Measurements from ENCODE around the gene CYB5RL. TPM values are rescaled to one million over a fixed set of nuclear protein-coding genes. Genes with fewer than 3 reads are reported as not detected.

Gene CYB5RL
- total RNA-seq, 2 donors from 2014 or later = 2.0 to 3.5 TPM

DNA sequence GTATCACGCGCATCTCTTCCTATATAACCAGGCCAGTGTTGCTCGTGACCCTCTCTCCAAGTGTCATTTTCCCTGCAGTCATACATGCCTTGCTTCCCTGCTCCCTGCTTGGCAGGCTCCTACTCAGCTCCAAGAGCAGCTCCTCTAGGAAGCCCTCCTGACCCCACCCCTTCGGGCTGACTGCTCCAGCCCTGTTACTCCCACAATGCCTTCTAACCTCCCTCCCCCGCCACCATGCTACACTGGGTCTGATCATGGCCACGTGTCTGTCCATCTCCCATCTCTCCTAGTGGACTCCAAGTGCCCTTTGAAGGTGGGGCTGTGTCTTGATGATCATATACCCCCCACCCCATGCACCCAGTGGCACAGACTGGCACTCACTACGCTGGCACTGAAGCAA is 44.8 kb upstream of the CYB5RL start:
- Histone ChIP-seq H3K27ac (no peak overlapping the region), H3K27me3 (no peaks in the 10 kb centered on the region), H3K4me1 (peaks cover 0 to 4% of the 10 kb centered on the region in 2 donors), H3K9me3 (no peaks in the 10 kb centered on the region), H3K36me3 (peaks cover 13% of the 10 kb centered on the region), H3K4me3 (no peak overlapping the region)
- TF ChIP-seq, protein P1, sequence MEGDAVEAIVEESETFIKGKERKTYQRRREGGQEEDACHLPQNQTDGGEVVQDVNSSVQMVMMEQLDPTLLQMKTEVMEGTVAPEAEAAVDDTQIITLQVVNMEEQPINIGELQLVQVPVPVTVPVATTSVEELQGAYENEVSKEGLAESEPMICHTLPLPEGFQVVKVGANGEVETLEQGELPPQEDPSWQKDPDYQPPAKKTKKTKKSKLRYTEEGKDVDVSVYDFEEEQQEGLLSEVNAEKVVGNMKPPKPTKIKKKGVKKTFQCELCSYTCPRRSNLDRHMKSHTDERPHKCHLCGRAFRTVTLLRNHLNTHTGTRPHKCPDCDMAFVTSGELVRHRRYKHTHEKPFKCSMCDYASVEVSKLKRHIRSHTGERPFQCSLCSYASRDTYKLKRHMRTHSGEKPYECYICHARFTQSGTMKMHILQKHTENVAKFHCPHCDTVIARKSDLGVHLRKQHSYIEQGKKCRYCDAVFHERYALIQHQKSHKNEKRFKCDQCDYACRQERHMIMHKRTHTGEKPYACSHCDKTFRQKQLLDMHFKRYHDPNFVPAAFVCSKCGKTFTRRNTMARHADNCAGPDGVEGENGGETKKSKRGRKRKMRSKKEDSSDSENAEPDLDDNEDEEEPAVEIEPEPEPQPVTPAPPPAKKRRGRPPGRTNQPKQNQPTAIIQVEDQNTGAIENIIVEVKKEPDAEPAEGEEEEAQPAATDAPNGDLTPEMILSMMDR (IDR thresholded peaks at IDR 0.05) = no peak
- no peak for DNase-seq (ENCODE audit: low spot score)

DNA sequence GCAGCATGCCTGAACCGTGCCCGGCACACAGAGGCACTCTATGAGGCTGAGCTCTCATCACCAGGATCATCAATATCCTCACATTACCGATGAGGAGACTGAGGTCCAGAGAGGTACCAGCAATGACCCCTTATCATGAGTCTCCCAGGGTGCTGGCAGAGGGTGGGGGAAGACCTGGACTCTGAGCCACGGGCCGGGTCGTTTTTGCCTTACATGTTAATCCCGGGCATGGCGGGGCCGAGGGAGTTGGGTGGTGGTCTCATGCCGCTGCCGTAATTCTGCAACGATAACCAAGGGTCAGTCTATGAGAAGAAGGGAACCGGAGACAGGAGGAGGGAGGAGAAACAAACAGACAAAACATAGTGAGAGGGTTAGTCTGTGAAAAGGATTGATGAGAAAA is 43.2 kb upstream of the CYB5RL start:
- TF ChIP-seq, protein P1 (IDR thresholded peaks at IDR 0.05) = no peak
- no peak for DNase-seq (ENCODE audit: low spot score)
- no peaks in the 10 kb centered on the region for H3K27me3 ChIP-seq
- H3K36me3 ChIP-seq = peaks cover 20% of the 10 kb centered on the region
- no peaks in the 10 kb centered on the region for H3K9me3 ChIP-seq
- H3K4me1 ChIP-seq = peaks cover 0 to 4% of the 10 kb centered on the region in 2 donors
- H3K27ac ChIP-seq = no peak overlapping the region
- no peak overlapping the region for H3K4me3 ChIP-seq

DNA sequence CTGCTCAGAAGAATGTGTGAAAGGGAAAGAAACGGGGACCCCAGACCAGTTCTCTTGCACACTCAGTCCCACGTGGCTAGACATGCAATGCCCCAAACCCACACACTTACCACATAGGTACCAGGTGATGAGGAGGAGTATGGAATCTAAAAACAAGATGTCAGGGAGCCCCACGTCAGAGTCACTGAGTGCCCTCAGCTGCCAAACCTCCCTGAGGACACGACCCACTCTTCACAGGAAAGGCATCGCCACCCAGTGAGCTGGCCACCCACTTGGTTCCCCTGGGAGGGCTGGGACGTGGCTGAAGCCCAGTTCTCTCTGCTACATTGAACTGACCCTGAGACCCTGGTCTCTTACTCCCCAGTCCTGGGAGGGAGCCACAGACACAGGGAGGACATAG is 41.5 kb upstream of the CYB5RL start:
- peaks cover 36% of the 10 kb centered on the region for H3K36me3 ChIP-seq
- H3K27ac ChIP-seq = no peak overlapping the region
- peaks cover 0 to 4% of the 10 kb centered on the region in 2 donors for H3K4me1 ChIP-seq
- no peak for DNase-seq (ENCODE audit: low spot score)
- H3K4me3 ChIP-seq = no peak overlapping the region
- H3K27me3 ChIP-seq = no peaks in the 10 kb centered on the region
- TF ChIP-seq, protein P1 (IDR thresholded peaks at IDR 0.05) = no peak
- H3K9me3 ChIP-seq = no peaks in the 10 kb centered on the region

DNA sequence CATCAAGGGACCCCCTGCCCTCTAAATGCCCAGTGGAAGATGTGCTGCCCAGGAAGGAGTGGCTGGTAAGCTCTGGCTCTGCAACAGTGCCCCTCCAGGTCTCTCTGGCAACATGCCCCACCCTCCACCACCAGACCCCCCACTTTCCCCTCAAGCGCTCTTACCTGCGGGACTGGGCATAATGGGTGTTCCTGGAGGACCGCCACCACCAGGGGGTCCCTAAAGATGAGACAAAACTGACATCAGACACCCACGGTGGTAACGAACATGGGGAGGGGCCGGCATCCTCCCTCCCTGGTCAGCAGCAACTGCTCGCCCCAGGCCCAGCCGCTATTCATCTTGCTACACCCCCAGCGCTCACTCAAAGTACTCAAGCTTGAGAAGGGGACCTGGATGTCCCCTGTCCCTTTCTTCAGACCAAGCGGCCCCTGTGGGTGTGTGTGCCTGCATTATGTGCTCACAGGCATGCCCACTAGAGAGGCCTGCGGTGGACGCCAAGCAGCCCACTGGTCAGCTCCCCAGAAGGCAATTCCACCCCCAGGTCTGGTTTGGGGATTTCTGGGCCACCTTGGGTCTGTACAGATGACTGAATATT is 41.0 kb upstream of the CYB5RL start:
- H3K9me3 ChIP-seq = no peaks in the 10 kb centered on the region
- no peak overlapping the region for H3K27ac ChIP-seq
- H3K4me1 ChIP-seq = peaks cover 0 to 1% of the 10 kb centered on the region in 2 donors
- H3K4me3 ChIP-seq = no peak overlapping the region
- DNase-seq (ENCODE audit: low spot score) = no peak
- H3K27me3 ChIP-seq = no peaks in the 10 kb centered on the region
- peaks cover 39% of the 10 kb centered on the region for H3K36me3 ChIP-seq
- TF ChIP-seq, protein P1 (IDR thresholded peaks at IDR 0.05) = no peak

DNA sequence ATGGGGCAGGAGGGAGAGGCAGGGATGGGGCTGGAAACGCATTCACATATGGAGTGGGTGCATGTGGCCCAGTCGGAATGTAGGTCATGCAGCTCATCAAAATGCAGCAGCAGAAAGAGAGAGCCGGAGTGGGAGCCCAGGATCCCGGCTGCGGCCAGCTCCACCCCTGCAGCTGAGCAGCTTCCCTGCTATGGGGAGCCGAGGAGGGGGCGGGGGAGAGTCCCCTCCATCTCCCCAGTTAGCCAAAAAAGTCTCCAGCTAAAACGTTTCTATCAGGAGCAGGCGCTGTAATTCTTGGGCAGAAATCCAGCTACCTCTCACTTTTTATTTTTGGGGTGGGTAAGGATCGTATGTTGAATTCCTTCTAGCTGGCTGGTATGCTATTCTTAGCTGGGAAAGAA is 39.8 kb upstream of the CYB5RL start:
- TF ChIP-seq, protein P1 (IDR thresholded peaks at IDR 0.05) = no peak
- Histone ChIP-seq H3K36me3 (peaks cover 39% of the 10 kb centered on the region), H3K4me3 (no peak overlapping the region), H3K27ac (no peak overlapping the region), H3K4me1 (no peaks in the 10 kb centered on the region), H3K9me3 (no peaks in the 10 kb centered on the region), H3K27me3 (no peaks in the 10 kb centered on the region)
- no peak for DNase-seq (ENCODE audit: low spot score)

DNA sequence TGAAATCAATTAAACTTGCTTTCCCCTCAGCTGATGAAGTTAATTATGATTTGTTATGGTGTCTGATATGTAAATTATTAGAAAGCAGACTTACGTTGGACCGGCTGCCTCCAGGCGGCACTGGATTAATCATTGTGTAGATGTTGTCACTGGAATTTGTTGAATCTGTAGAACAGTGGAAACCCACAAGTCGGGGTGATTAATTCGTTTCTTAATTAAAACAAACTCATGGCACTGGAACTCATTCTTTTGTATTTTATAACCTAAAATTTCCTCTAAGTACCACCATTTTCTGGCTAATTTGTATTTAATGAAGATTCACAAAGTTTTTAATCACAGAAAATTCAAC is 39.2 kb upstream of the CYB5RL start:
- H3K36me3 ChIP-seq = peaks cover 39% of the 10 kb centered on the region
- TF ChIP-seq, protein P1 (IDR thresholded peaks at IDR 0.05) = no peak
- no peaks in the 10 kb centered on the region for H3K27me3 ChIP-seq
- no peak overlapping the region for H3K27ac ChIP-seq
- no peak overlapping the region for H3K4me3 ChIP-seq
- no peak for DNase-seq (ENCODE audit: low spot score)
- H3K4me1 ChIP-seq = no peaks in the 10 kb centered on the region
- no peaks in the 10 kb centered on the region for H3K9me3 ChIP-seq

Data from right atrium auricular region (tissue), 2 donors.